Endothelial cell of umbilical vein (primary cell): ENCODE data around the gene EXOC6B. TPM values are rescaled to one million over a fixed set of nuclear protein-coding genes. Genes with fewer than 3 reads are reported as not detected.
A peak's percentile ranks its signal among the peaks of the same experiment; 100 is the strongest.

Source experiments
- BruUV-seq: library from RNA; stranded (reverse); fragments of 400-500 nt; replicated peaks from 2 replicates; lab custom pipeline; 2021; lab: Mats Ljungman, UMichigan
- CTCF ChIA-PET: fragments of 300-600, 350-600 bp; sonication (Branson Sonifier 250); formaldehyde crosslinking; loops from one replicate; lab custom pipeline; 2021; ENCODE audit warnings: antibody characterized with exemption, inconsistent platforms; lab: Charles Lee
- POLR2A ChIA-PET: fragments of 300-600, 350-600 bp; sonication (Branson Sonifier 250); formaldehyde crosslinking; loops from one replicate; lab custom pipeline; 2021; ENCODE audit warnings: antibody characterized with exemption, inconsistent platforms; lab: Charles Lee
- DNase-seq: peaks from one replicate; pipeline ENCODE4 v3.0.0-alpha.2; 2011; ENCODE audit warnings: low read depth, low spot score
- FAIRE-seq: peaks from 2 replicates; lab custom pipeline; 2011; peaks lifted over from hg19 to GRCh38; lab: Jason Lieb, UNC
- H2AFZ ChIP-seq: 2 replicates; pipeline ENCODE4 v1.6.0; 2012; ENCODE audit warnings: low read depth, low read length, control low read depth, inconsistent platforms
- H3K27ac ChIP-seq: 2 replicates; pipeline ENCODE4 v1.5.1; 2011; ENCODE audit warnings: low read depth, mild to moderate bottlenecking, control low read depth, low read length, moderate library complexity; ENCODE audit not compliant: insufficient read depth
- H3K27me3 ChIP-seq, 2 experiments: 2 replicates each; pipeline versions ENCODE4 v1.6.0 to v1.6.1; 2011; ENCODE audit warnings: low read length in 2 of 2, mixed read lengths in 1 of 2; ENCODE audit not compliant: control insufficient read depth in 2 of 2, insufficient read depth in 2 of 2
- H3K36me3 ChIP-seq, 2 experiments: 2 replicates in 1 of 2; 3 replicates in 1 of 2; pipeline ENCODE4 v1.5.1; 2011; ENCODE audit warnings: low read length in 2 of 2, mild to moderate bottlenecking in 1 of 2, moderate library complexity in 1 of 2; ENCODE audit not compliant: control insufficient read depth in 2 of 2, insufficient read depth in 2 of 2; ENCODE audit errors: extremely low read depth in 1 of 2
- H3K4me1 ChIP-seq: 3 replicates; pipeline ENCODE4 v1.5.1; 2011; ENCODE audit warnings: mild to moderate bottlenecking, low read length; ENCODE audit not compliant: control insufficient read depth, insufficient read depth; ENCODE audit errors: extremely low read depth
- H3K4me2 ChIP-seq: 2 replicates; pipeline ENCODE4 v1.6.1; 2011; ENCODE audit warnings: low read length, control low read depth, mixed read lengths; ENCODE audit not compliant: insufficient read depth
- H3K4me3 ChIP-seq, 3 experiments: fragments of 200-600 bp in 1 of 3; sonication (generic), shearing (Covaris generic) in 1 of 3; replicated peaks in 1 of 3; 2 replicates each; pipeline ENCODE4 v1.5.1; 2011 to 2016; ENCODE audit warnings: control low read depth in 3 of 3, low read length in 3 of 3, mild to moderate bottlenecking in 2 of 3, inconsistent platforms in 1 of 3, low read depth in 1 of 3, moderate library complexity in 1 of 3; ENCODE audit not compliant: insufficient read depth in 1 of 3
- H3K79me2 ChIP-seq: 2 replicates; pipeline ENCODE4 v1.6.0; 2012; ENCODE audit warnings: low read length, inconsistent platforms; ENCODE audit not compliant: control insufficient read depth, insufficient read depth
- H3K9ac ChIP-seq: replicated peaks from 2 replicates; pipeline ENCODE3; 2011; ENCODE audit warnings: low read length, control low read depth; ENCODE audit not compliant: insufficient read depth; ENCODE audit errors: extremely low read depth
- H3K9me1 ChIP-seq: replicated peaks from 3 replicates; pipeline ENCODE4 v1.6.0; 2011; ENCODE audit warnings: mild to moderate bottlenecking, low read length; ENCODE audit not compliant: control insufficient read depth, insufficient read depth; ENCODE audit errors: extremely low read depth
- H3K9me3 ChIP-seq: replicated peaks from 2 replicates; pipeline ENCODE4 v1.5.1; 2012; ENCODE audit warnings: low read length, inconsistent platforms; ENCODE audit not compliant: control insufficient read depth, insufficient read depth
- H4K20me1 ChIP-seq: replicated peaks from 2 replicates; pipeline ENCODE3; 2011; ENCODE audit warnings: mild to moderate bottlenecking, low read length; ENCODE audit not compliant: control insufficient read depth, insufficient read depth; ENCODE audit errors: extremely low read depth
- EZH2 ChIP-seq: IDR thresholded peaks from 2 replicates; pipeline ENCODE4 v1.6.1; 2012; ENCODE audit warnings: borderline replicate concordance, low read depth, mild to moderate bottlenecking, moderate library complexity, low read length, inconsistent platforms; ENCODE audit not compliant: severe bottlenecking
- FOS ChIP-seq: IDR thresholded peaks from 2 replicates; pipeline ENCODE4 v1.6.1; 2011; ENCODE audit warnings: mild to moderate bottlenecking, low read length, moderate library complexity, borderline replicate concordance; ENCODE audit not compliant: insufficient read depth
- GATA2 ChIP-seq: IDR thresholded peaks from 2 replicates; pipeline ENCODE4 v1.7.0; 2011; ENCODE audit warnings: low read depth, mild to moderate bottlenecking, moderate library complexity, mixed read lengths, low read length; ENCODE audit not compliant: insufficient read length, insufficient read depth
- JUN ChIP-seq: IDR thresholded peaks from 2 replicates; pipeline ENCODE4 v1.6.1; 2011; ENCODE audit warnings: borderline replicate concordance, low read depth; ENCODE audit not compliant: insufficient read length, insufficient read depth
- POLR2A ChIP-seq: IDR thresholded peaks from 2 replicates; pipeline ENCODE4 v1.6.1; 2012; ENCODE audit warnings: low read depth, mild to moderate bottlenecking, control low read depth, low read length
- POLR2AphosphoS5 ChIP-seq: IDR thresholded peaks from 2 replicates; pipeline ENCODE4 v1.6.1; 2012; ENCODE audit warnings: low read depth, mild to moderate bottlenecking, control low read depth, low read length, moderate library complexity; ENCODE audit not compliant: insufficient read depth
- dilution Hi-C: fragments of 300-500 bp; cut with MboI; formaldehyde crosslinking; loops from one replicate; pipeline ENCODE4 v1.15.0; 2019; ENCODE audit warnings: low sequenced_read_pairs; ENCODE audit not compliant: extremely low pct_ligation_motif_present
- intact Hi-C: fragments of 100-400 bp; cut with micrococcal nuclease; formaldehyde crosslinking; loops from one replicate; pipeline ENCODE4 v1.10.0; 2022
- polyA plus RNA-seq, 4 experiments: library from polyadenylated mRNA; depleted of rRNA in 3 of 4; stranded (reverse) in 3 of 4; unstranded in 1 of 4; fragments of >200 nt; gene quantifications; 2 replicates each; pipeline versions ENCODE4 v1.2.1 to v1.2.3, GENCODE V29; 2011 to 2012; ENCODE audit warnings: missing spikeins in 1 of 4
- total RNA-seq: library from RNA; stranded (reverse); gene quantifications from 2 replicates; pipeline ENCODE4 v1.2.3, GENCODE V29; 2021

EXOC6B gene
- total and polyA plus RNA-seq, 2 donors (not counting 3 experiments of a cell fraction or from before 2014, with no cell fraction given), result 10.8 to 34.8 TPM

GRCh38 chr2:72236445-72237067 lies 589.3 kb downstream of the EXOC6B start:
- H3K4me2 ChIP-seq, result no peak overlapping the region
- no peaks in the 10 kb centered on the region for H3K9me3 ChIP-seq
- DNase-seq, result peak; percentile 76
- H4K20me1 ChIP-seq, result no peaks in the 10 kb centered on the region
- dilution Hi-C loops, result no loop called here
- CTCF ChIA-PET, result interaction anchor here (1.1 to 2.9 kb wide), 2 partner anchors 12 to 369 kb away, joined by 3 to 9 read pairs; no protein-coding TSS in a partner anchor
- no peak overlapping the region for H3K4me3 ChIP-seq
- POLR2A ChIA-PET, result no interaction called here
- no peaks in the 10 kb centered on the region for H3K79me2 ChIP-seq
- no TSS peak for BruUV-seq
- H3K27me3 ChIP-seq, result no peaks in the 10 kb centered on the region
- intact Hi-C loops, result no loop called here
- H3K9me1 ChIP-seq, result no peaks in the 10 kb centered on the region
- no peak overlapping the region for H3K9ac ChIP-seq
- no peak overlapping the region for H3K27ac ChIP-seq
- no peaks in the 10 kb centered on the region for H3K36me3 ChIP-seq
- peak; percentile 74 for FAIRE-seq
- peaks cover 8% of the 10 kb centered on the region for H3K4me1 ChIP-seq
- no peak overlapping the region for H2AFZ ChIP-seq
- peak; percentile 40 for TF ChIP-seq FOS
- TF ChIP-seq JUN, result peak; percentile 28
- TF ChIP-seq EZH2, result no peak

GRCh38 chr2:72235497-72236415 lies 590.1 kb downstream of the EXOC6B start:
- Histone ChIP-seq H3K27ac (no peak overlapping the region), H3K4me3 (no peak overlapping the region), H3K4me2 (no peak overlapping the region), H3K4me1 (peaks cover 8% of the 10 kb centered on the region), H3K9me3 (no peaks in the 10 kb centered on the region), H3K9ac (no peak overlapping the region), H3K79me2 (no peaks in the 10 kb centered on the region), H3K36me3 (no peaks in the 10 kb centered on the region), H4K20me1 (no peaks in the 10 kb centered on the region), H3K9me1 (no peaks in the 10 kb centered on the region), H3K27me3 (no peaks in the 10 kb centered on the region), H2AFZ (no peak overlapping the region)
- no TSS peak for BruUV-seq
- POLR2A ChIA-PET, result no interaction called here
- CTCF ChIA-PET, result interaction anchor here (1.1 to 2.9 kb wide), 2 partner anchors 13 to 370 kb away, joined by 3 to 9 read pairs; no protein-coding TSS in a partner anchor
- FAIRE-seq (no peak), DNase-seq (no peak)
- dilution Hi-C loops (no loop called here), intact Hi-C loops (no loop called here)
- no peak for TF ChIP-seq EZH2
- no peak for TF ChIP-seq POLR2AphosphoS5
- no peak for TF ChIP-seq JUN
- TF ChIP-seq GATA2, result no peak
- no peak for TF ChIP-seq POLR2A
